Endometrial microvascular endothelial cells (primary cell): ENCODE data around the gene PDE11A. TPM values are rescaled to one million over a fixed set of nuclear protein-coding genes. Genes with fewer than 3 reads are reported as not detected.
"Not testable (repeated sequence)": the region's sequence is repeated elsewhere in the genome, so short reads cannot be mapped to it uniquely, and the experiment has no call there.

Experiments used
- in situ Hi-C: cut with HindIII; loops from 2 replicates; pipeline ENCODE4 v1.10.0; 2017; ENCODE audit warnings: low sequenced_read_pairs, low pct_unique_long_range_greater_than_20kb; ENCODE audit errors: inconsistent ontology term
- total RNA-seq: library from RNA; depleted of rRNA; stranded (reverse); fragments of >200 nt; gene quantifications from one replicate; pipeline ENCODE4 v1.2.3, GENCODE V29; 2015; ENCODE audit errors: inconsistent ontology term

The PDE11A gene
- 0.37 TPM for total RNA-seq

GRCh38 chr2:178072383-178073301, at the start of gene PDE11A:
TSS of gene PDE11A (minus strand) at chr2:178072777. CDS start at chr2:178072437, 340 bp downstream.
- in situ Hi-C loops, result no loop called here

DNA sequence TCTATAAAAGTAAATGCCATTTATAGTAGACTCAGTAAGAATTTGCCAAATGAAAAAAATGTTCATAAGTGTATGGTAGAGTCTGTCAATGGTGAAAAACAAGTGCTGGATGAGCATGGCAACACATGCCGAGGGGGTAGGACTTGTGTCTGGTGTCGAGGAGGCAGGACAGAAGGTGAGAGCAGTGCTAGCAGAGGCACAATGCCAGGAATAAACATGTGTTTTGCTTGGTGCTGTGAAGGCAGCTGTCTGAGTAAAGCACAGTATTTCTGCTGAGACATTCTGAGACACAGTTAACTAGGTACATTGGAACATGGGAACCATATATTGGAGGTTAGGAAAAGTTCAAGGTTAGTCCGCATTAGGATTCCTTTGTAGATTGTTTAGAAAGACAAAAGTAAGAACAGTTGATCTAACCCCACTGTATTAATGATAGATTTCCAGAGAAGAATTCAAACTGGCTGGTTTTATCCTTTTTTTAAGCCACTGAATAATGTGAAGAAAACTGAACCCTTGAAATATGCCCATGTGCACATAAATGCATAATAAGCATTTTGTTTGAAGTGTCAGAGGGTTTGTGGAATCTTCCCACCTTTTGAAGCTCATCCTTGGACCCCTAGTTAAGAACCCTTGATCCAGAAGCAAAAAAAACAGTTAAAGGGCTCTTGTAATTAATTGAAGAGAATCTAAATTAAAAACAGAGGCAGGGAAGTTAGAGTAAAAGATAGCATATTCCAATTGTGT, 46.8 kb upstream of the PDE11A start:
- in situ Hi-C loops, result no loop called here

- in situ Hi-C loops, result no loop called here
Measured at GRCh38 chr2:178117725-178118124, 45.1 kb upstream of the PDE11A start.

DNA sequence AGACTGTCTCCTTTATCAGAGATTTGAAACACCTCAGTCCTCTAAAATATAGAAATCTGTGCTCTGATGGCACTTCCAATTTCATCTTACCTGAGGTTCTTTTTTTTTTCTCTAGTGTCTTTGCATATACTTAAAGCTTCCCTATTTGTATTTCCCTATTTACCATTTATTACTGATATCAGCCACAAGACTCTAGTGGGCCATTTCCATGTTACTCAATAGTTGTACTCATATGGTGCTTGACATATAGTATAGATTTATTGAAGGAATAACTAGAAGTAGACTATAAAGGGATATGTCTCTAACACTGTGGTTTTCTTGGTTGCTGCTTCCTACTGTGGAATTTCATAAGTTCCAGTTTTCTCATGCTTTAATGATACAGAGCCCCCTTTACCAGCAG, 42.7 kb upstream of the PDE11A start:
- in situ Hi-C loops, result no loop called here

- in situ Hi-C loops, result no loop called here
Measured at GRCh38 chr2:178114462-178114861, 41.9 kb upstream of the PDE11A start.

GRCh38 chr2:178112202-178113152, 39.9 kb upstream of the PDE11A start, which contains the start of gene RBM45:
TSS of gene RBM45 (plus strand) at chr2:178112437. CDS start at chr2:178112547, 110 bp downstream.
- in situ Hi-C loops, result no loop called here

DNA sequence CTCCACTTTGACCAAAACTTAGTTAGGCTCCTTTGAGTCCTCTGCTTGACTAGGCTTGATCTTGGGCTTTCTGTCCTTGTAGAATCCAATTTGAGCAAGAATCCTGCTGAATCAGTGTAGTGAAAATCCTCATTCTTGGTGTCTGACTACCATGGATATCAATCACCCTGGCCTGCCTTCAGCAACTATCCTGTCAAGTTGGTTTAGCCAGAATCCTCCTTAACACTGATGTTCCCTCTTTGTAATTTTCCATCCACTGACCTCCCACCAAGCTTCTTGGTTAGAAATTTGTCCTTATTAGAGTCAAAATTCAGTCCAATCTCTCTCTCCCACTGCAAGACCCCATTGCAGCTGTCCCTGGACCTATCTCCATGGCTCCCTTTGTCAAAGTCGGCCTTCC, 39.2 kb upstream of the PDE11A start:
- in situ Hi-C loops, result no loop called here

DNA sequence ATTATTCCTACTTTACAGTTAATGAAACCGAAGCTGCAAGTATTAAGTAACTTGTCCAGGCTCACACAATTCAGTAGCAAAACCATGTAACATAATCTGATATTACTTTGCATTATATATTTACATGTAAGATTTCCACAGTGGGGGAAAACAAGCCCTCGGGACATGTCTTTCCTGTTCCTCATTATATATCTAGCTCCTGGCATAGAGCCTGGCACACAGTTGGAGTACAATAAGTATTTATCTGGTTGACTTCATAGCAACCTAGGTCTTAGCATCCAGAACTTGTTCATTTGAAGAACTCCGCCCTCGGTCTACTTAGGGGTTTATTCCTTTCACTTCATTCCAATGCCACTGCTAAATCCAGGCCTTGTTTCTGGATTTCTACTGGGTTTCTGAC, 38.1 kb upstream of the PDE11A start:
- in situ Hi-C loops, result no loop called here

- in situ Hi-C loops, result no loop called here
Measured at GRCh38 chr2:178109813-178110212, 37.2 kb upstream of the PDE11A start.

DNA sequence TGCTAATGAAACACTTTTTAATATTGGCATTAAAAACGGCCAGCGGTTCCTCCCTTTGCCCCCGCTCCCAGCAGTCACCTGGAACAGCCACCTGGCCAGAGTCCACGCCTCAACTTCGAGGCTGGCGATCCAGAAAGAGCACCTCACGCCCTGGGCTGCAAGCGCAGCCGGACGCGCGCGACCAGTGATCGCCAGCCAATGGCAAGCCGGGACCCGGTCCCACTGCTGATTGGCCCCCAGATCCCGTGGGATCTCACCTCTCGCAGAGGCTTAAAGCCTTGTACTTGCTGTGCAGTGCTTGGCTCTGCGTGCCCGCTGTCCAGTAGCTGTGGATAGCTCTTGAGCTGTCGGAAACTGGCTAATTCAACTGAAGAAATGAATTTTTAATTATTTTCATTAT, 35.6 kb upstream of the PDE11A start:
- in situ Hi-C loops, result no loop called here

DNA sequence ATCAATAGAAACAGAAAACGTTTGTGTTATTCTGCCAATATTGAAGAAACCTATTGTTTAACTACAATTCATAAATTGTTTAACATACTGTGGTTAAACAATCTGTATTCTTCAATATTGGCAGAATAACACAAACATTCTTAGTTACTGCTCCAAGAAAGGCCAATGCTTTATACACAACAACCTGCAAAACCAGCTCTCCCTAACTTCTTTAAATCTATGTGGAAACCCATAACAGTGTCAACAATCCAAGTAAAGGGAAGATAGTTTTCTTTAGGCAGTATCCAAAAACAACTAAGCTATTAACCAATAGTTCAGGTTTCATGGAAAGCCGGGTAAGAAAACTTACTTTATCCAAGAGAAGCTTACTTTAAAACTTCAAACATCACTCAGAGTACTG, 33.5 kb upstream of the PDE11A start:
- in situ Hi-C loops, result no loop called here

- in situ Hi-C loops, result no loop called here
Measured at GRCh38 chr2:178105566-178105965, 33.0 kb upstream of the PDE11A start.

GRCh38 chr2:178101321-178102079, 28.9 kb upstream of the PDE11A start:
- in situ Hi-C loops, result no loop called here

GRCh38 chr2:178093471-178093870, 20.9 kb upstream of the PDE11A start:
- in situ Hi-C loops, result no loop called here

DNA sequence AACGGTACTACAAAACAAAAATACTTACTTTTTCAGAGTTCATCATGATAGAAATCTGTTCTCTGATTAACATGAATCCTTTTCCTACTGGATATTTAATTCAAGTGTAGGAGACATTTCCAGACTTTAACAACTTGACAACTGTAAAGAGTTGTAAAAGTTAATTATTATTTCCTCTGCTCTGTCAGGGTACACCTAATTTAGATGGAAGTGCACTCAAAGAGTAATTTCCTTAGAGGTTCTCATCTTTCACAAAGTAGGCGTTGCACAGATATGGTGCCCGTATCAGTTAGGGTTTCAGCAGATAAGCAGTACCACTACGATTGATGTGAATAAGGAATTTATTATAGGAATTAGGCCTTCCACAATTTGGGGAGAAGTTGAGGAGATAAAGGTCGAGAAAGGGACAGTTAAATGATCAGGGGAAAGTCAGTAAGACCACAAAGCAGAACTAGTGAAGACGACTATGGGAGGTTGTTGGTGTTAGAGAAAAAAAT, 16.2 kb upstream of the PDE11A start:
- in situ Hi-C loops, result no loop called here

- in situ Hi-C loops, result no loop called here
Measured at GRCh38 chr2:178084273-178084672, 11.7 kb upstream of the PDE11A start.

- in situ Hi-C loops, result no loop called here
Measured at GRCh38 chr2:178082408-178083045, 9.9 kb upstream of the PDE11A start.

DNA sequence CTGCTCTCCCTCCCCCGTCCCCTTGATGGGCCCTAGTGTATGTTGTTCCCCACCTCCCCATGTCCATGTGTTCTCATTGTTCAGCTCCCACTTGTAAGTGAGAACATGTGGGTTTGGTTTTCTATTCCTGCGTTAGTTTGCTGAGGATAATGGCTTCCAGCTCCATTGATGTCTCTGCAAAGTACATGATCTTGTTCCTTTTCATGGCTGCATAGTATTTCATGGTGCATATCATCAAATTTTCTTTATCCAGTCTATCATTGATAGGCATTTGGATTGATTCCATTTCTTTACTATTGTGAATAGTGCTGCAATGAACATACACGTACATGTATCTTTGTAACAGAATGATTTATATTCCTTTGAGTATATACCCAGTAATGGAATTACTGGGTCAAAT, 6.7 kb upstream of the PDE11A start:
- in situ Hi-C loops, result not testable (repeated sequence)
